H1 (cell line): ENCODE measurements around the gene TSPAN8. TPM values are rescaled to one million over a fixed set of nuclear protein-coding genes. Genes with fewer than 3 reads are reported as not detected.

ENCODE experiments used
- BCL11A ChIP-seq, 2 experiments: IDR thresholded peaks; one replicate each; pipeline ENCODE4 v1.6.1; 2011; ENCODE audit warnings: low read depth in 2 of 2, low read length in 2 of 2, mild to moderate bottlenecking in 2 of 2
- CREB1 ChIP-seq: IDR thresholded peaks from 2 replicates; pipeline ENCODE4 v1.6.1; 2012; ENCODE audit warnings: inconsistent platforms
- GTF2F1 ChIP-seq: IDR thresholded peaks from 2 replicates; pipeline ENCODE4 v1.6.1; 2012; ENCODE audit warnings: low read depth, low read length, improper control_type of control experiment, borderline replicate concordance
- HDAC2 ChIP-seq, 2 experiments: fragments of 300-600 bp in 1 of 2; sonication (generic) in 1 of 2; IDR thresholded peaks; 2 replicates each; pipeline ENCODE4 v1.6.1; 2011 to 2012; ENCODE audit warnings: low read depth in 2 of 2, low read length in 2 of 2, mild to moderate bottlenecking in 2 of 2, moderate library complexity in 2 of 2, borderline replicate concordance in 1 of 2, inconsistent platforms in 1 of 2
- KDM1A ChIP-seq: fragments of 200-600, 300-600 bp; sonication (generic); IDR thresholded peaks from 2 replicates; pipeline ENCODE4 v1.7.1; 2016; ENCODE audit warnings: mild to moderate bottlenecking, low read length, borderline replicate concordance
- RXRA ChIP-seq: IDR thresholded peaks from 2 replicates; pipeline ENCODE4 v1.6.1; 2011; ENCODE audit warnings: low read depth, mild to moderate bottlenecking, low read length, moderate library complexity; ENCODE audit not compliant: insufficient read depth
- SAP30 ChIP-seq: fragments of 300-600 bp; sonication (generic); IDR thresholded peaks from 2 replicates; pipeline ENCODE4 v1.7.1; 2012; ENCODE audit warnings: low read length, moderate library complexity, mild to moderate bottlenecking, inconsistent platforms; ENCODE audit not compliant: insufficient read depth, insufficient replicate concordance
- SP4 ChIP-seq: IDR thresholded peaks from 2 replicates; pipeline ENCODE4 v1.6.1; 2012; ENCODE audit warnings: low read length, inconsistent platforms
- polyA plus RNA-seq, 7 experiments: library from polyadenylated mRNA; depleted of rRNA in 3 of 7; stranded (reverse) in 5 of 7; unstranded in 2 of 7; fragments of >200 nt in 5 of 7; fragments of 200-250 nt in 2 of 7; gene quantifications; 1 replicate in 5 of 7; 2 replicates in 1 of 7; 4 replicates in 1 of 7; pipeline versions ENCODE4 v1.2.1 to v1.2.3, GENCODE V29; 2011 to 2013; ENCODE audit warnings: missing spikeins in 2 of 7, mixed read lengths in 2 of 7
- total RNA-seq: library from RNA; stranded (reverse); fragmentation: NEBNext Ultra II Directional; extraction: Animal tissue kit (Norgen Biotek cat#: 25700); gene quantifications from 2 replicates; pipeline ENCODE4 v1.2.1, GENCODE V29; 2021
- TF ChIP-seq, protein P1 (sequence below): IDR thresholded peaks from 2 replicates; pipeline ENCODE4 v1.6.1; 2012; ENCODE audit warnings: inconsistent platforms
- TF ChIP-seq, protein P2 (sequence below): IDR thresholded peaks from 2 replicates; pipeline ENCODE4 v1.6.1; 2011; ENCODE audit warnings: low read length, improper control_type of control experiment

Gene TSPAN8
- total and polyA plus RNA-seq, 2 of the 8 experiments (the other 6 are each of a cell fraction or from before 2014, with no cell fraction given), result not detected

DNA sequence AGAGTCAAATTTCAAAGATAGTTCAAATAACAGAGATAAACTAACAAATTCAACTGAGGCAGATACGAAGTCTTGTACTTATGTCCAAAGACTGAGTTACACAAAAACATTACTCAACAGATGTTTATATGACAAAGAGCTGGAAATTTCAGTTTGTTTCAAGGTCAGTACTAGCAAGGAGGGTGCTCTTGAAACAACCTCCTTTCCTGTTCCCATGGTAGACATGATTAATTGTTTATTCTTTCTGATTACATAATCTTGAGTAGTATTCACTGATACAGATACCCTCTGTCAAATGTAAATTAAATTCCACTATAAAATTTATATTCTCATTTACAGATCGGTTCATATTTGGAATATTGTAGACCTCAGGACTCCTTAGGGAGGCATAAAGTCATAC, 23.4 kb downstream of the TSPAN8 start (continued):
- no peak for TF ChIP-seq SAP30
- no peak for TF ChIP-seq BCL11A (IDR thresholded peaks at IDR 0.05; ENCODE audit: low read depth in 2 of 2, low read length in 2 of 2)
- TF ChIP-seq SP4, result no peak
- TF ChIP-seq GTF2F1, result no peak
- TF ChIP-seq HDAC2 (IDR thresholded peaks at IDR 0.05; ENCODE audit: borderline replicate concordance in 1 of 2, low read depth in 2 of 2, low read length in 2 of 2), result no peak
- no peak for TF ChIP-seq RXRA
- TF ChIP-seq KDM1A, result no peak
- TF ChIP-seq, protein P1, sequence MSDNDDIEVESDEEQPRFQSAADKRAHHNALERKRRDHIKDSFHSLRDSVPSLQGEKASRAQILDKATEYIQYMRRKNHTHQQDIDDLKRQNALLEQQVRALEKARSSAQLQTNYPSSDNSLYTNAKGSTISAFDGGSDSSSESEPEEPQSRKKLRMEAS, result no peak
- TF ChIP-seq, protein P2, sequence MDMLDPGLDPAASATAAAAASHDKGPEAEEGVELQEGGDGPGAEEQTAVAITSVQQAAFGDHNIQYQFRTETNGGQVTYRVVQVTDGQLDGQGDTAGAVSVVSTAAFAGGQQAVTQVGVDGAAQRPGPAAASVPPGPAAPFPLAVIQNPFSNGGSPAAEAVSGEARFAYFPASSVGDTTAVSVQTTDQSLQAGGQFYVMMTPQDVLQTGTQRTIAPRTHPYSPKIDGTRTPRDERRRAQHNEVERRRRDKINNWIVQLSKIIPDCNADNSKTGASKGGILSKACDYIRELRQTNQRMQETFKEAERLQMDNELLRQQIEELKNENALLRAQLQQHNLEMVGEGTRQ, result no peak
- TF ChIP-seq CREB1, result no peak
